GM19035 (cell line): Measurements from ENCODE around the gene PSG3.
"Not testable (repeated sequence)": the region's sequence is repeated elsewhere in the genome, so short reads cannot be mapped to it uniquely, and the experiment has no call there.

Experiments
- ATAC-seq: cut with Tn5 transposase; IDR thresholded peaks from one replicate; pipeline ENCODE4 v1.9.1; 2021; ENCODE audit not compliant: unreplicated experiment

PSG3 gene

GRCh38 chr19:42740381-42740780 is at the start of gene PSG3:
Gene PSG3, minus strand, starts transcription at chr19:42740481. Its CDS starts 97 bp downstream, at chr19:42740384.
- not testable (repeated sequence) for ATAC-seq

- ATAC-seq = not testable (repeated sequence)
Measured at GRCh38 chr19:42788766-42789165, 48.5 kb upstream of the PSG3 start.

- not testable (repeated sequence) for ATAC-seq
Measured at GRCh38 chr19:42787766-42788165, 47.5 kb upstream of the PSG3 start.

- ATAC-seq = not testable (repeated sequence)
Measured at GRCh38 chr19:42776750-42777612, 36.7 kb upstream of the PSG3 start.

- not testable (repeated sequence) for ATAC-seq
Measured at GRCh38 chr19:42774510-42775158, 34.4 kb upstream of the PSG3 start.

- not testable (repeated sequence) for ATAC-seq
Measured at GRCh38 chr19:42767319-42767718, 27.0 kb upstream of the PSG3 start.

- not testable (repeated sequence) for ATAC-seq
Measured at GRCh38 chr19:42766871-42767270, 26.6 kb upstream of the PSG3 start.

GRCh38 chr19:42764836-42765235 is 24.6 kb upstream of the PSG3 start:
- ATAC-seq = no peak

GRCh38 chr19:42762789-42763188 is 22.5 kb upstream of the PSG3 start:
- ATAC-seq = no peak

GRCh38 chr19:42761924-42762295 is 21.6 kb upstream of the PSG3 start:
- ATAC-seq = not testable (repeated sequence)

GRCh38 chr19:42760954-42761923 is 21.0 kb upstream of the PSG3 start:
- ATAC-seq = not testable (repeated sequence)

GRCh38 chr19:42758667-42759066 is 18.4 kb upstream of the PSG3 start:
- not testable (repeated sequence) for ATAC-seq

GRCh38 chr19:42752246-42752645 is 12.0 kb upstream of the PSG3 start:
- not testable (repeated sequence) for ATAC-seq

GRCh38 chr19:42741726-42742607 is 1.7 kb upstream of the PSG3 start:
- not testable (repeated sequence) for ATAC-seq

- ATAC-seq = not testable (repeated sequence)
Measured at GRCh38 chr19:42737581-42738011, 2.7 kb downstream of the PSG3 start.

- not testable (repeated sequence) for ATAC-seq
Measured at GRCh38 chr19:42728341-42728740, 11.9 kb downstream of the PSG3 start.

- not testable (repeated sequence) for ATAC-seq
Measured at GRCh38 chr19:42714000-42714399, 26.3 kb downstream of the PSG3 start.

GRCh38 chr19:42712753-42713152 is 27.5 kb downstream of the PSG3 start:
- not testable (repeated sequence) for ATAC-seq

GRCh38 chr19:42710986-42711385 is 29.3 kb downstream of the PSG3 start:
- ATAC-seq = not testable (repeated sequence)

- no peak for ATAC-seq
Measured at GRCh38 chr19:42697884-42698283, 42.4 kb downstream of the PSG3 start.
